ENCODE measurements around the gene GIT2.

The GIT2 gene

DNA sequence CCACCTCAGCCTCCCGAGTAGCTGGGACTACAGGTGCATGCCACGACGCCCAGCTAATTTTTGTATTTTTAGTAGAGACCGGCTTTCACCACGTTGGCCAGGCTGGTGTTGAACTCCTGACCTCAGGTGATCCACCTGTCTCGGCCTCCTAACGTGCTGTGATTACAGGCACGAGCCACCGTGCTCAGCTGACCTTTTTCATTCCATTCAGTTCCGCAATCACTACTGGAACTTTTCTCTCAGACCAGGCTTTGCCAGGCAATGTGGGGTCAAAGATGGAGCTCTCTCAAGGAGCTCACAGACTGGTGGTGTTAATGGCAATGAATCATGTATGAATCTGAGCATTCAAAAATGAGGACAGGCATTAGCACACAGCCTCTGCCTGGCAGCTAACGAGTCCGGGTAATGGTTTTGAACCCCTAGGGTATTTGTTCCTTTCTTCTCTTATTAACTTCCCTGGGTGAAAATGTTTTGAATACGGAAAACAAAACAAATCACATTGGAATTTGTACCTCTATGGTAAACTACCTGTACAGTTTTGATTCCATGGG is 105.5 kb downstream of the GIT2 start:
- DNase-seq (ENCODE audit: low read depth), result peak; percentile 12

GRCh38 chr12:109888179-109889020 is 107.8 kb downstream of the GIT2 start:
- peak; percentile 96 for DNase-seq (ENCODE audit: low read depth)

GRCh38 chr12:109885616-109886015 is 110.6 kb downstream of the GIT2 start:
- peak; percentile 80 for DNase-seq (ENCODE audit: low read depth)

DNA sequence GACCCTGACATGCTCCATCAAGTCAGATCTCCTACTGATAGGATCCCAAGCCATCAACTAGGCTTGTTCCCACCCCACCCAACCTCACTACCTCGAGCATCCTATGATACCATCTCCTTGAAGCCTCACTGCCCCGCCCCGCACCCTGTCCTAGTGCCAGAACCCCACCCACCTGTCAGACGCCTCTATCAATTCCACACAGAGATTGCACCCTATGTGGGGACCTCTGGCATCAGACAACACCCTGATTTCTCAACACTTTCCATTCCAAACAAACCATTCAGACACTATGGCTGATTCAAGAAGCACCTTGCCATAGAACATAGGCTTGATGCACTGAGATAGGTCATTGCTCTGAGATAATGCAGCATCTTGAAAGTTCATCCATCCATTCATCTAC is 112.7 kb downstream of the GIT2 start:
- DNase-seq (ENCODE audit: low read depth), result no peak

DNA sequence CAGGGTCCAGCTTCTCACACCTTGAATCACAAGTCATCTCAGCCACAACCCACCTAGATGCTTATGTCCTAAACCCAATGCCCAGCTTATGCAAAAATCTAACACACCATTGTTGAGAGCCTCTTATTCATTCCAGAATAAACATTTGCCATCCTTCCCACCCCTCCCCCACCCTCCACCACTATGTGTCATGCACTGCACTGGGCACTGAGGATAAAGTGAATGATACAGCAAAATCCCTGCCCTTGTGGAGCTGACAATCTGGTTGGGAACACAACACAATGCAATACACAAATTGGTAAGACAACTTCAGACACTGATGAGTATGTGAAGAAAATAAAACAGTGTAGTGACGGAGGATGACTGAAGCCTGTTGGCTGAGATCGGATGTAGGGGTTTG is 114.4 kb downstream of the GIT2 start:
- no peak for DNase-seq (ENCODE audit: low read depth)

GRCh38 chr12:109880938-109881337 is 115.2 kb downstream of the GIT2 start:
- DNase-seq (ENCODE audit: low read depth), result no peak

DNA sequence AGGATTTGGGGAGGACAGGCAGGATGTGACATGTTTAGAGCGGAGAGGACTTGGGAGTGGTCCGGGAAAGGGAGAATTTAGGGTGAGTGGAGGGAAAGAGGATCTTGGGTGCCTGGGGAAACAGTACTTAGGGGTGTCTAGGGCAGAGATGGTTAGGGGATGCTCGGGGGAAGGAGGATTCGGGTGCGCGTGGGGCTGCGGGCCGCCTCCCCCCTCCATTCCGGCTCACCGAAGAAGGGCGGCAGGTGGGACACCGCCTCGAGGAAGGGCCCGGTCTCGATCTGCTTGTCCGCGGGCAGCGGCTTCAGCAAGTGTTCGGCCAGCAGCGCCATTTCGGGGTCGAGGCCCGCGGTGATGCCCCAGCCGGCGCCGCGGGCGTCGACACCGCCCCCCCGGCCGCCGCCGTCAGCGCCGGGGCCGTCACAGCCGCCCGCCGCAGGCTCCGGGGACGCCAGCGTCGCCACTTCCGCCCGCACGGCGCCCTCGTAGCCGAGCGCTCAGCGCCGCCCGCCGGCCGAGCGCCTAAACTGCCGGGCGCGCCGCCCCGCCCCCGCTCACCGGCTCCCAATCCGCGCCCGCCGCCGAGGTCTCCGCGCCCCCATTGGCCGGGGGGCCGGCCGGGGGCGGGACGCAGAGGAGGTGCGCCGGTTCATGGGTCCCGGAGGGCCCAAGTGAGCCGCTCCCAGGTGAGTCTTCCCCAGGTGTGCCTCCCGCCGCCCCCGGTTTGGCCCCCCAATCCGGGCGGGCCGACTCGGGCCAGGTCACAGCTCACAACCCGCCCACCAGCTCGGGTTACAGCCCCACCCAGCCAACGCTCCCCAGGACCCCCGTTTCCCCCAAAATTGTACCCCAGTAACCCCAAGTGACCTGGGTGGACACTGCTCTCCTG is 115.9 kb downstream of the GIT2 start, which contains the start of gene GLTP:
GLTP (minus strand) TSS at position 499 of the 889 bp plus-strand sequence; CDS start at position 332, 167 bp downstream.
- DNase-seq (ENCODE audit: low read depth), result peak; percentile 69

All from iris pigment epithelial cell (primary cell).